ENCODE data around the gene ZBTB37. TPM values are rescaled to one million over a fixed set of nuclear protein-coding genes. Genes with fewer than 3 reads are reported as not detected.
"Not testable (repeated sequence)": the region's sequence is repeated elsewhere in the genome, so short reads cannot be mapped to it uniquely, and the experiment has no call there.

Gene ZBTB37
- total RNA-seq, 2 experiments from 2014 or later: 9.5 to 13.3 TPM

- H3K9me3 Mint-ChIP-seq (ENCODE audit: low read depth); ATAC-seq; DNase-seq; H3K27me3 Mint-ChIP-seq; H3K27ac Mint-ChIP-seq; H3K4me3 Mint-ChIP-seq; CTCF ChIA-PET: not testable (repeated sequence)
- peaks cover 50% of the 10 kb centered on the region for H3K36me3 Mint-ChIP-seq
- peaks cover 18% of the 10 kb centered on the region for H3K4me1 Mint-ChIP-seq
Measured at GRCh38 chr1:173859547-173859946, 8.6 kb upstream of the ZBTB37 start.

GRCh38 chr1:173860065-173860464 is 8.1 kb upstream of the ZBTB37 start:
- DNase-seq (no peak), ATAC-seq (no peak)
- no peak overlapping the region for H3K27ac Mint-ChIP-seq
- CTCF ChIA-PET: interaction anchor here (0.9 to 1.1 kb wide), 2 partner anchors 11 to 26 kb away, joined by 3 read pairs; no protein-coding TSS in a partner anchor
- no peaks in the 10 kb centered on the region for H3K27me3 Mint-ChIP-seq
- no peaks in the 10 kb centered on the region for H3K9me3 Mint-ChIP-seq (ENCODE audit: low read depth)
- no peak overlapping the region for H3K4me3 Mint-ChIP-seq
- H3K36me3 Mint-ChIP-seq: peaks cover 52% of the 10 kb centered on the region
- peaks cover 22% of the 10 kb centered on the region for H3K4me1 Mint-ChIP-seq

- no peaks in the 10 kb centered on the region for H3K9me3 Mint-ChIP-seq (ENCODE audit: low read depth)
- peaks cover 37% of the 10 kb centered on the region for H3K4me1 Mint-ChIP-seq
- no peak overlapping the region for H3K4me3 Mint-ChIP-seq
- peak overlapping the region; percentile 95 for H3K27ac Mint-ChIP-seq
- CTCF ChIA-PET: no interaction called here
- peaks cover 57% of the 10 kb centered on the region for H3K36me3 Mint-ChIP-seq
- DNase-seq (no peak), ATAC-seq (peak; percentile 16)
- H3K27me3 Mint-ChIP-seq: no peaks in the 10 kb centered on the region
Measured at GRCh38 chr1:173861731-173862145, 6.4 kb upstream of the ZBTB37 start.

- Mint-ChIP-seq H3K27ac (peak overlapping the region; percentile 95), H3K36me3 (peaks cover 62% of the 10 kb centered on the region), H3K4me1 (peaks cover 38% of the 10 kb centered on the region)
- ATAC-seq: peak; percentile 5
- H3K27me3 Mint-ChIP-seq; CTCF ChIA-PET; DNase-seq; H3K4me3 Mint-ChIP-seq; H3K9me3 Mint-ChIP-seq (ENCODE audit: low read depth): not testable (repeated sequence)
Measured at GRCh38 chr1:173862146-173862768, 5.9 kb upstream of the ZBTB37 start.

- CTCF ChIA-PET: no interaction called here
- DNase-seq: no peak
- Mint-ChIP-seq H3K27ac (peak overlapping the region; percentile 95), H3K4me3 (no peak overlapping the region), H3K4me1 (peaks cover 38% of the 10 kb centered on the region), H3K36me3 (peaks cover 62% of the 10 kb centered on the region), H3K27me3 (no peaks in the 10 kb centered on the region), H3K9me3 (ENCODE audit: low read depth) (no peaks in the 10 kb centered on the region)
- ATAC-seq: no peak
Measured at GRCh38 chr1:173862769-173863223, 5.4 kb upstream of the ZBTB37 start.

GRCh38 chr1:173863224-173864161 is 4.7 kb upstream of the ZBTB37 start:
- CTCF ChIA-PET: interaction anchor here (0.7 kb wide), 1 partner anchor 434 kb away, joined by 3 read pairs; no protein-coding TSS in a partner anchor
- no peak for DNase-seq
- ATAC-seq: no peak
- Mint-ChIP-seq H3K27ac (peak overlapping the region; percentile 95), H3K27me3 (no peaks in the 10 kb centered on the region), H3K36me3 (peaks cover 58% of the 10 kb centered on the region), H3K9me3 (ENCODE audit: low read depth) (no peaks in the 10 kb centered on the region), H3K4me1 (peaks cover 38% of the 10 kb centered on the region), H3K4me3 (peak overlapping the region; percentile 89)

GRCh38 chr1:173864179-173864867 is 3.9 kb upstream of the ZBTB37 start:
- Mint-ChIP-seq H3K4me1 (peaks cover 42% of the 10 kb centered on the region), H3K27ac (peak overlapping the region; percentile 95), H3K36me3 (peaks cover 58% of the 10 kb centered on the region), H3K9me3 (ENCODE audit: low read depth) (no peaks in the 10 kb centered on the region), H3K27me3 (no peaks in the 10 kb centered on the region), H3K4me3 (peak overlapping the region; percentile 89)
- ATAC-seq (no peak), DNase-seq (no peak)
- CTCF ChIA-PET: interaction anchor here (0.7 to 1.7 kb wide), 4 partner anchors 40 to 435 kb away, joined by 3 to 8 read pairs (median 4); partner anchors contain the start of genes CENPL and DARS2

- DNase-seq: no peak
- Mint-ChIP-seq H3K9me3 (ENCODE audit: low read depth) (no peaks in the 10 kb centered on the region), H3K36me3 (peaks cover 58% of the 10 kb centered on the region), H3K27ac (peak overlapping the region; percentile 95), H3K27me3 (no peaks in the 10 kb centered on the region), H3K4me1 (peaks cover 54% of the 10 kb centered on the region), H3K4me3 (peak overlapping the region; percentile 89)
- CTCF ChIA-PET: interaction anchor here (0.6 to 1.7 kb wide), 4 partner anchors 41 to 1135 kb away, joined by 3 to 8 read pairs (median 4); partner anchors contain the start of genes CACYBP, CENPL and DARS2
- no peak for ATAC-seq
Measured at GRCh38 chr1:173865468-173866164, 2.6 kb upstream of the ZBTB37 start.

GRCh38 chr1:173866413-173867115 is 1.6 kb upstream of the ZBTB37 start:
- no peak for ATAC-seq

GRCh38 chr1:173867141-173867752 is 933 bp upstream of the ZBTB37 start:
- no peaks in the 10 kb centered on the region for H3K27me3 Mint-ChIP-seq
- H3K27ac Mint-ChIP-seq: peak overlapping the region; percentile 95
- no peak for ATAC-seq
- H3K4me1 Mint-ChIP-seq: peaks cover 64% of the 10 kb centered on the region
- DNase-seq: peak; percentile 56
- peaks cover 59% of the 10 kb centered on the region for H3K36me3 Mint-ChIP-seq
- peak overlapping the region; percentile 89 for H3K4me3 Mint-ChIP-seq
- no peaks in the 10 kb centered on the region for H3K9me3 Mint-ChIP-seq (ENCODE audit: low read depth)
- CTCF ChIA-PET: interaction anchor here (1.1 to 1.3 kb wide), 2 partner anchors 43 to 351 kb away, joined by 3 to 5 read pairs; partner anchors contain the start of gene DARS2

More at GRCh38 chr1:173866413-173867115, 1.6 kb upstream of the ZBTB37 start:
- H3K27ac Mint-ChIP-seq: peak overlapping the region; percentile 95
- CTCF ChIA-PET: interaction anchor here (0.6 to 1.7 kb wide), 2 partner anchors 437 to 1134 kb away, joined by 3 to 4 read pairs; partner anchors contain the start of gene CACYBP
- H3K27me3 Mint-ChIP-seq: no peaks in the 10 kb centered on the region
- peak overlapping the region; percentile 89 for H3K4me3 Mint-ChIP-seq
- H3K36me3 Mint-ChIP-seq: peaks cover 61% of the 10 kb centered on the region
- peaks cover 63% of the 10 kb centered on the region for H3K4me1 Mint-ChIP-seq
- H3K9me3 Mint-ChIP-seq (ENCODE audit: low read depth): no peaks in the 10 kb centered on the region
- no peak for DNase-seq

- peak within 1 kb of the TSS; percentile 95 for H3K27ac Mint-ChIP-seq
- DNase-seq: peak; percentile 100
- no peaks in the 10 kb centered on the region for H3K9me3 Mint-ChIP-seq (ENCODE audit: low read depth)
- ATAC-seq: peak; percentile 73
- CTCF ChIA-PET: interaction anchor here (1.0 to 1.3 kb wide), 4 partner anchors 44 to 437 kb away, joined by 3 to 5 read pairs (median 4); partner anchors contain the start of gene DARS2
- peaks cover 59% of the 10 kb centered on the region for H3K36me3 Mint-ChIP-seq
- H3K4me1 Mint-ChIP-seq: peaks cover 64% of the 10 kb centered on the region
- H3K27me3 Mint-ChIP-seq: no peaks in the 10 kb centered on the region
- H3K4me3 Mint-ChIP-seq: peak within 1 kb of the TSS; percentile 89
Measured at GRCh38 chr1:173867753-173868265, 371 bp upstream of the ZBTB37 start, which contains the start of gene GAS5. Gene GAS5 (minus strand): TSS chr1:173867989.
